Cardiac fibroblast (primary cell): ENCODE measurements around the gene DYRK1B.
A peak's percentile ranks its signal among the peaks of the same experiment; 100 is the strongest.

ENCODE experiments used
- DNase-seq, 2 donors: peaks; one replicate each; pipeline versions ENCODE4 v3.0.0 to v3.0.0-alpha.2; 2010; ENCODE audit warnings: low read depth in 2 of 2
- H3K4me3 ChIP-seq, 2 donors: replicated peaks in 1 of 2; 1 replicate in 1 of 2; 2 replicates in 1 of 2; pipeline ENCODE4 v1.5.1; 2011; ENCODE audit warnings: low read depth in 2 of 2, low read length in 2 of 2, mild to moderate bottlenecking in 2 of 2, moderate library complexity in 1 of 2
- TF ChIP-seq, protein P1 (sequence below): IDR thresholded peaks from one replicate; pipeline ENCODE4 v1.5.1; 2011; ENCODE audit warnings: low read depth, mild to moderate bottlenecking, low read length, inconsistent platforms

Gene DYRK1B

DNA sequence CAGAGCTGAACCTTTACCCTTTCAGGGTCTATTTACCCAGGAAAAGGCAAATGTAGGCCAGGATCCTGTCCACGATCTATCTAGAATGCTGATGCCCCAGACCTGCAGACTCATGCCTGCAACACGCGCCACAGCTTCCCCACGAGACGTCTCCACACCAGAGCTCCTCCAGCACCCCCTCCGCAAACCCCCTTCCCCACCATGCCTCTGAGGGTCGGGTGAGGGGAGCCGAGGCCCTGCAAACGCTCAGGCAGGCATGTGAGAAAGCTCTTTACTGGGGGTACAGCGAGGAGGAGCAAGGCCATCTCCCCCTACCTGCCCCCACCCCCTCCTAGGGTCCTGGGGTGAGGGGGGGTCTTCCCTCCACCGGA, 8.9 kb downstream of the DYRK1B start:
- TF ChIP-seq, protein P1, sequence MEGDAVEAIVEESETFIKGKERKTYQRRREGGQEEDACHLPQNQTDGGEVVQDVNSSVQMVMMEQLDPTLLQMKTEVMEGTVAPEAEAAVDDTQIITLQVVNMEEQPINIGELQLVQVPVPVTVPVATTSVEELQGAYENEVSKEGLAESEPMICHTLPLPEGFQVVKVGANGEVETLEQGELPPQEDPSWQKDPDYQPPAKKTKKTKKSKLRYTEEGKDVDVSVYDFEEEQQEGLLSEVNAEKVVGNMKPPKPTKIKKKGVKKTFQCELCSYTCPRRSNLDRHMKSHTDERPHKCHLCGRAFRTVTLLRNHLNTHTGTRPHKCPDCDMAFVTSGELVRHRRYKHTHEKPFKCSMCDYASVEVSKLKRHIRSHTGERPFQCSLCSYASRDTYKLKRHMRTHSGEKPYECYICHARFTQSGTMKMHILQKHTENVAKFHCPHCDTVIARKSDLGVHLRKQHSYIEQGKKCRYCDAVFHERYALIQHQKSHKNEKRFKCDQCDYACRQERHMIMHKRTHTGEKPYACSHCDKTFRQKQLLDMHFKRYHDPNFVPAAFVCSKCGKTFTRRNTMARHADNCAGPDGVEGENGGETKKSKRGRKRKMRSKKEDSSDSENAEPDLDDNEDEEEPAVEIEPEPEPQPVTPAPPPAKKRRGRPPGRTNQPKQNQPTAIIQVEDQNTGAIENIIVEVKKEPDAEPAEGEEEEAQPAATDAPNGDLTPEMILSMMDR, result no peak
- H3K4me3 ChIP-seq, result no peak overlapping the region
- no peak for DNase-seq

DNA sequence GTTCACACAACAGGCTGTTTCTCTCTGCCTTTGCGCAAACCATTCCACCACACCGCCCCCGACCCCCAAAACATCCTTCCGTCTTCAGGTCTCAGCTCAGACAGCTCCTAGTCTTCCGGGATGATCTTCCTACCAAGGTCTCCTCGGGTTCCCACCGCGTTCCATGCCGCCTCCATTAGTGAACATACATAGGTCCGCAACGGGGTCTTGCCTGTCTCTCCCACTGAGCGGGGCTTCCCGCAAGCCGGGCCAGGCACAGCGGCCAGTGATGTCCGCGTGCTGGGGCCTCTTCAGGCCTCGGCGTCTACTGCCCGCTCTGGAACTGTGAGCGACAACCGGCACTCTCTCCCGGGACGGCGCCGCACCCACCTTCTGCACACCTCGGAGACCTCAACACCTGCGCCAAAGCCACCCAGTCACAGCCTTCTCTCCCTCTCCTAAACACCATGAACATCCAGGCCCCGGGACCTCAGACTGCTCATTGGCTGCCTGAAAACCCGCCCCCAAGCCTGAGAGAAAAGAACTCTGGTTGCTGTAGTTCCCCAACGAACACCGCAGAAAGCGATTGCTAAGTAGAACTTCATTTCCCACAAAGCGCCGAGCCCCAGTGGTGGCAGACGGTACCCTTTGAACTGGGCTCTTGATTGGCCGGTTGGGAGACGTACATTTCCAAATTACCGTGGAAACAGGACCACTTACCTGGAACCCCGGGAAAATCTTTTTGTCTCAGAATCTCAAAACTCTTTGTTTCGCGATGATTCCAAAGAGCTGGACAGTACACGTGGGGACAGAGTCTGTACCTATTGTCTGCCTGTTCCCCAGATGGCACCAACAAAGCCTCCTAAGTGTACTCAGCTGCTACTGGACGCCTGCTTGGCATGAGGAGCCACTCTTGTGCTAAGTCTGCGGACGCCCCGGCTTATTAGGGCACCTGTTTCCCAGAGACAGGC, 9.5 kb downstream of the DYRK1B start:
- DNase-seq, result peak; percentile 94 to 95
- H3K4me3 ChIP-seq, result peak overlapping the region; percentile 77 to 86
- TF ChIP-seq, protein P1, result no peak

DNA sequence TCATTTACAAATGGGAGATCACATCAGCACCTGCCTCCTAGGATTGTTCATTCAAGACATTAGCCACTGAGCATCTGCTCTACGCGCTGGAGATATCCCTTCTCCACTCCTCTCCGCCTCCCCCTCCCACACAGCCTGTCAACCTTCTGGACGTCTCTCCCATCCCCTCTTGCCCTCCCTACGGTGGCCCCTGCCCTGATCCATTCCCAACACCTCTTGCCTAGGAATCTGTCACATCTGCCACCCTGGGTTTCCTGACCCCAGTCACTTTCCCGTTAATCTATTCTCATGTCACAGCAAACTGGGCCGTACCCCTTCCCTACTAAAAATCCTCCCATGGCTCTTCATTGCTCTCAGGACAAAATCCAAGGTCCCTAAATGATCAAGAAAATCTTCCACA, 10.3 kb downstream of the DYRK1B start:
- DNase-seq, result no peak
- TF ChIP-seq, protein P1, result no peak
- peak overlapping the region; percentile 77 to 86 for H3K4me3 ChIP-seq

DNA sequence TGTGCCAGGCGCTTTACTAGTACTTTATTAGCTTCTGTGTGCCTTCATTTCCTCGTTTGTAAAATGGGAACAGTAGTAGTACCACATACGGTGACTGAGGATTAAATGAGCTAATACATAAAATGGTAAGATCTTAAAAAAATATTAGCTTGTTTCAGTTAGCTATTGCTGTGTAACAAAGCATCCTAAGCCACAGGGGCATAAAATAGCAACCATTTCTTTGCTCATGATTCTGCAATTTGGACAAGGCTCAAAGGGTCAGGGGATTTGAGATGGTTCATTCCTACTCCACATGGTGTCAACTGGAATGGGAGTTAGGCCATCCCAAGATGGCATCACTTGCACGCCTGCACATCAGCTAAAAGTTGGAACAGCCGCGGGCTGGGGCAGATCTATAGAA, 13.3 kb downstream of the DYRK1B start:
- DNase-seq, result no peak
- TF ChIP-seq, protein P1, result no peak
- no peak overlapping the region for H3K4me3 ChIP-seq

DNA sequence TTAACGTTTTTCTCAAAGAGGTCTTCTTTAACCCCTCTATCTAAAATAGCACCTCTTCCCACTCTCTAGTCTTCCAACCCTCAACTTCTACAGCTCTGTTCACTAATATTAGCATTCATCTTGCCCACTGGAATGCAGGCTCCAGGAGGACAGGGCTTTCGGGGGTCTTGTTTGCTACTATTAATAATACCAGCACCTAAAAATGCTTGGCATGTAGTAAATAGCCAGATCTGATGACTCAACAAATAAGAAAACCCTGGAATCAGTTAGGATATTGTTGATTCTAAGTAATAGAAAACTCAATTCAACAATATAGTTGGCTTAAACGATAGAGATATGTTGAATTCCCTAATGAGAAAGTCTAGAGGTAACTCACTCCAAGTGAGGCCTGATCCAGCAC, 14.2 kb downstream of the DYRK1B start:
- TF ChIP-seq, protein P1, result no peak

DNA sequence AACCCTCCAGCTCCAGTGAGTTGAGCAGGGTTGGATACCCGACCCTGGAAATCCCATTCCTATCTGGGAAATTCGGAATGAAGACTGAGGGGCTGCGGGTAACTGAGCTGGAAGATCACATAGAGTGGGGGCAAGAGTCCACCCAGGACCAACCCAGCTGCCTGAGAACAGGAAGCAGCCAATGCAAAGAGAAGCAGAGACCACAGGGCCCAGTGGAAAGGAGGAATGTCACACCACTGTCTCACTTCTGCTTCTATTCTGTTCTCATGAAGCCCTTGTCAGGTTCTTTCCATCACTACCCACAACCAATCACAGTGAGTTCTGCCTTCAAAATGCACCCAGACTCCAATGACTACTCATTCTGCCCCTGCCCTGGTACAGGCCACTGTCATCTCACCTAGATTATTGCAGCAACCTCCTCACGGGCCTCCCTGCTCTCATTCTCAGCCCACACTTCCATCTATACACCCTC, 15.3 kb downstream of the DYRK1B start:
- H3K4me3 ChIP-seq, result no peak overlapping the region
- TF ChIP-seq, protein P1, result no peak
- no peak for DNase-seq

More for the DNA sequence above, 14.2 kb downstream of the DYRK1B start:
- DNase-seq, result no peak
- H3K4me3 ChIP-seq, result no peak overlapping the region
